NOMO-1 treated with DMSO at 0.1 percent for 48 hours (cell line): ENCODE data around the gene CLTB.
"Not testable (repeated sequence)": the region's sequence is repeated elsewhere in the genome, so short reads cannot be mapped to it uniquely, and the experiment has no call there.

Experiments used
- DNase-seq: peaks from one replicate; lab custom pipeline; 2025; ENCODE audit not compliant: unreplicated experiment; lab: John Stamatoyannopoulos, UW

The CLTB gene

GRCh38 chr5:176429972-176430371, 13.6 kb upstream of the CLTB start:
- DNase-seq = no peak

DNA sequence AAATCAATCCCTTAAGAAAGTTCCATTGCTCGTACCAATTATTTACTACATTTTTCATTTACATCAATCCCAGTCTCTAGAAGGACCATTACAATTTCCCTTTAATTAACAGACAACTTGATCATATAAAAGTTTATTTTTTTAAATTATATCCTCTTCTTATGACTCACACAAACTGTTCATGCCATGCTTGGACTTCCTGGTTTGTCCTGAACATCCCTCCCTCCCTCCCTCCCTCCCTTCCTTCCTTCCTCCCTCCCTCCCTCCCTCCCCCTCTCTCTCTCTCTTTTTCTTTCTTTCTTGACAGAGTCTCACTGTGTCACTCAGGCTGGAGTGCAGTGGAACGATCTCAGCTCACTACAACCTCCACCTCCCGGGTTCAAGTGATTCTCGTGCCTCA, 11.6 kb upstream of the CLTB start:
- peak; percentile 7 for DNase-seq

GRCh38 chr5:176426876-176427275, 10.5 kb upstream of the CLTB start:
- DNase-seq = no peak

DNA sequence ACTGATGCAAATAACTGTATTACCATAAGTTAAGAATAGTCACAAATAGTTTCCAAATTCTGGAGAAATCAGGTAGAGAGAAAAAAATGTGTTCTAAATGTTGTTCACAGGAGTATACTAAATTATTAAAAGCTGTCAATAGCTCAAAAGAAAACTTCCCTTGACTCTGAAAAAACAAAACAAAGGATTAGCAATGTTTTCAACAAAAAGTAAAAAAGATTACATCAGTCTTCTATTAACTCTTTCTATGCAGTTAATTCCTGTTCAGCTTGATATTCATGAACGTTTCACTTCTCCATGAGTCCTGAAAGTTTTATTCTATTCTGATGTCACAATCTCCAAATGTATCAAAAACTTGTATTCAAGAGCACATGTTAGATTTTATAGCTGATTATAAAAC, 9.5 kb upstream of the CLTB start:
- no peak for DNase-seq

DNA sequence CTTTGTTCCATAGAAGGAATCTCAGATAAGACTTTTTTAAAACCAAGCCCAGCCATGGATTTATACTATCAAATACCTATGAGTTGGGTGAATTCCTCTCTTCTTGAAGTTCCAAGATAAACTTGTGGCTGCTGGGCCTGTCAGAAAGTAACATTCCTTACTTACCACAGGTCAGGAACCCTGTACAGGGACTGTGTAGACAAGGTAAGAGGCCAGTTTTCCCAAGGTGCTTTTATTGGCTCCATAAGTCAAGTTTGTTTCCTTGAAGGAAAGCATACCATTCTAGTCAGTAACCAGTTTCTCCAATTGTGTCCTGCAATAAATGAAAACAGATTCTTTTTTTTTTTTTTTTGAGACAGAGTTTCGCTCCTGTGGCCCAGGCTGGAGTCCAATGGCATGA, 8.8 kb upstream of the CLTB start:
- DNase-seq = no peak

- DNase-seq = no peak
Observed at GRCh38 chr5:176424181-176424580, 7.8 kb upstream of the CLTB start.

DNA sequence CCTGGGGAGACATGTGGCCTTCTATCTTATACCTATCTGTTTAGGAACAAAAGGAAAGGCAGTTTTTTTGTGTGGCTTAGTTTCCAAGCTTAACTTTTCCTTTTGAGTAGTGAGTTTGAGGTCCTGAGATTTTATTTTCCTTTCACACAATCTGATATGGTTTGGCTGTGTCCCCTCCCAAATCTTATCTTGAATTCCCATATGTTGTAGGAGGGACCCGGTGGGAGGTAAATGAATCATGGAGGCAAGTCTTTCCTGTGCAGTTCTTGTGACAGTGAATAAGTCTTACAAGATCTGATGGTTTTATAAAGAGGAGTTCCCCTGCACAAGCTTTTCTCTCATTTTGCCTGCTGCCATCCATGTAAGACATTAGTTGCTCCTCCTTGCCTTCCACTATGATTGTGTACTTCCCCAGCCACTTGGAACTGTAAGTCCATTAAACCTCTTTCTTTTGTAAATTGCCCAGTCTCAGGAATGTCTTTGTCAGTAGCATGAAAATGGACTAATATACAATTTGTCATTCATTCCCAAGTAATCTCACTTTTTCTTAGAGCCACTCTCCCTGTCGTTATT, 4.7 kb upstream of the CLTB start:
- no peak for DNase-seq

DNA sequence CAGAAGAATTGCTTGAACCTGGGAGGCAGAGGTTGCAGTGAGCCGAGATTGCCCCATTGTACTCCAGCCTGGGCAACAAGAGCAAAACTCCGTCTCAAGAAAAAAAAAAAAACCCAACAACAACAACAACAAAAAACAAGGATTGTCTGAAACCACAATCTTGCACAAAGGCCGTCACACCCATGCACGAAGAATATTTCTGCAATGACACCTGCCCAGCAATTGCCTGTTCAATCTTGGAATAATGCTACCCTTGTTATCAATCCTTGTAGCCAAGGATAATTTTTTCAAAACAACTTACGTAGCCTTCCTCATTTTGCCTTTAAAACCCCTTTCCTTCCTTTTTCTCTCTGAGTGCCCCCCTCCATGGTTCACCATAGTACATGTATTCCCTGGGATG, 3.7 kb upstream of the CLTB start:
- no peak for DNase-seq

- no peak for DNase-seq
Observed at GRCh38 chr5:176418251-176418650, 1.9 kb upstream of the CLTB start.

DNA sequence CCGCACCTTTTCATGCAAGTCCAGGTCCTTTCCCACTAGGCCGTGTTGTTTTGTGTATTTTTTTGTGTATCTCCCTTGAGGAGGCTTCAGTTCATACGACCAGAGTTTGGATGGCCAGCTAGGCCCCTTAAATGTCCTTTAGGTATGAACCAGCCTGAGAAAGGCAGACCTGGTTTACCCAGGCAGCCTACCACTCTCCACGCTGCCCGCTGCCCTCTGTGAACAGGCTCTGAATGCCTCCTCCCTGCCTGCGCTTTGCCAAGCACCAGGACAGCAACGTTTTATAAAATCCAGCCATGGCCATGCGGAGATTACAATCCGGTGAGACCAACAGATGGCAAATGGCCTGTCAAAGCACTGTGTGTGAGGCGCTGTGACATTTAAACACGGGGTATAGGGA, 626 bp upstream of the CLTB start:
- DNase-seq = no peak

GRCh38 chr5:176415240-176415951, 943 bp downstream of the CLTB start:
- DNase-seq = no peak

- no peak for DNase-seq
Observed at GRCh38 chr5:176414704-176415103, 1.6 kb downstream of the CLTB start.

DNA sequence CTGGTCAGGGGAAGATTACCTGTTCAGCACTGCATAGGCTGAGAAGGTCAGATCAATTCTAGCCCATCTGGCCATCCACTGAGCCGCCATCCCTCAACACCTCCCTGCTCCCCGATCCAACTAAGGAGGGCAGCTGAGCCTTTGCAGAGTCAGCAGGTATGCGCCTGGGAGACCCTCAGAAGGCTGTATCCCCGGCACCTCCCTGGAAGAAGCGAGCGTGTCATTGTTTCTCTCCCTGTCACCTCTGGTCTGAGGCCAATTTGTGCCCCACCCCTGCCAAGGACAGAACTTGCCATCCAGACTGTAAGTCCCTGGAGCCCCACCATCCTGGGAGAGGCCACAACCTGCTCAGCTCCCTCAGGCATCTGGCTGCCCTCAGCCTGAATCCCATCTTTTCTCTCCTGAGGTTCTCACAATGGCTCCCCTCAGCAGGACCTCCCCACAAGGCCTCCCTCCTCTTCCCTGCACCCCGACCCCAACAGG, 2.6 kb downstream of the CLTB start:
- no peak for DNase-seq

- DNase-seq = no peak
Observed at GRCh38 chr5:176413255-176413565, 3.1 kb downstream of the CLTB start.

- no peak for DNase-seq
Observed at GRCh38 chr5:176412517-176413254, 3.7 kb downstream of the CLTB start.

DNA sequence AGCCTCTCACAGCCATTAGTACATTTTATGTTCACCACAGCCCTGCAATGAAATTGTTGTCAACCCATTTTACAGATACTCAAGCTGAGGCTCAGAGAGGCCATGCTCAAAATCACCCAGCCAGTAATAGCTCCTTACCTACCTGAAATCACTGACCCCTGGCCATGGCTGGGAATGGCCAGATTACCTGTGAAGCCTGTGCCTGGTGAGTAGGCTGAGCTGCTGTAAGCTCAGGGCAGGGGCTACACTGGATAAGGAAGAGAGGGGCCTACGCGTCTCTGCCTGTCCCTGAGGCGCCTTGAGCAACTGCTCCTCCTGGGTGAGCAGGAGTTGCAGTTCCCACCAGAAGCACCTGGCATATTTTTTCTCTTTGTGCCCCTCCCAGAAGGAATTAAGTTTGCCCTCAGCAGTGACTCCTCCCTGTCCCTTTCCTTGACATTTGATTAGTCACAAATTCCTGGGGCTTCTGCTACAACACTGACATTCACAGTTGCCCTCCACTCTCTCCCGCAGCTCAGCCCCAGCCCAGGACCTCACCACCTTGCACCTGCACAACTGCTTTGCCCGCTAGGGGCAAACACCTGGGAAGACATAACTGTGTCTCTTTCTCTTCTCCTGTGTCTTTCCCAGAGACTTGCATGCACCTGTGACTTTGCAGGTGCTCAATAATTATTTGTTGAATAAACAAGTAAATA, 5.7 kb downstream of the CLTB start:
- no peak for DNase-seq

- no peak for DNase-seq
Observed at GRCh38 chr5:176409765-176410164, 6.6 kb downstream of the CLTB start.

- DNase-seq = no peak
Observed at GRCh38 chr5:176408590-176408989, 7.7 kb downstream of the CLTB start.

DNA sequence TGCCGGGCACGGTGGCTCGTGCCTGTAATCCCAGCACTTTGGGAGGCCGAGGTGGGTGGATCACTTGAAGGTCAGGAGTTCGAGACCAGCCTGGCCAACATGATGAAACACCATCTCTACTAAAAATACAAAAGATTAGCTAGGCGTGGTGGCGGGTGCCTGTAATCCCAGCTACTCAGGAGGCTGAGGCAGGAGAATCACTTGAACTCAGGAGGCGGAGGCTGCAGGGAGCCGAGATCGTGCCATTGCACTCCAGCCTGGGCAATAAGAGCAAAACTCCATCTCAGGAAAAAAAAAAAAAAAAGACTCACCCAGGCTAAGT, 8.1 kb downstream of the CLTB start:
- DNase-seq = not testable (repeated sequence)

- no peak for DNase-seq
Observed at GRCh38 chr5:176407456-176408251, 8.7 kb downstream of the CLTB start.

- DNase-seq = no peak
Observed at GRCh38 chr5:176406436-176407052, 9.8 kb downstream of the CLTB start.
